ENCODE measurements around the gene EPS8.

- TF ChIP-seq CTCF (IDR thresholded peaks at IDR 0.05) (no peak), POLR2A (IDR thresholded peaks at IDR 0.05; ENCODE audit: low read depth) (no peak), POLR2AphosphoS5 (IDR thresholded peaks at IDR 0.05) (no peak), EP300 (IDR thresholded peaks at IDR 0.05) (no peak)
Measured at GRCh38 chr12:15649347-15649746, 139.8 kb downstream of the EPS8 start.
